Measurements from ENCODE around the gene ABCC4. TPM values are rescaled to one million over a fixed set of nuclear protein-coding genes. Genes with fewer than 3 reads are reported as not detected.

The ABCC4 gene
- total and polyA plus RNA-seq, 2 of the 13 experiments (the other 11 are each of a cell fraction or from before 2014, with no cell fraction given) = 4.2 to 11.3 TPM

- no peak for ATAC-seq
- H2AFZ ChIP-seq (ENCODE audit: low read length) = no peak overlapping the region
- no peaks in the 10 kb centered on the region for H3K27me3 ChIP-seq (ENCODE audit: control insufficient read depth in 1 of 2, insufficient read depth in 2 of 2, low read length in 2 of 2)
- BruUV-seq (replicated peaks) = no TSS peak
- H3K4me1 ChIP-seq (ENCODE audit: insufficient read depth, low read length) = peaks cover 8% of the 10 kb centered on the region
- intact Hi-C loops (cut with micrococcal nuclease; ENCODE audit: unreplicated experiment) (no loop called here), in situ Hi-C loops (cut with HindIII; ENCODE audit: extremely low pct_ligation_motif_present, low pct_unique_long_range_greater_than_20kb) (no loop called here)
- H3K9ac ChIP-seq (ENCODE audit: insufficient read depth, low read depth, low read length) = no peak overlapping the region
- FAIRE-seq = no peak
- no peaks in the 10 kb centered on the region for H3K36me3 ChIP-seq (replicated peaks in 1 of 2; ENCODE audit: control insufficient read depth in 1 of 2, insufficient read depth in 2 of 2, low read length in 2 of 2)
- H3K4me3 ChIP-seq (replicated peaks in 1 of 3; ENCODE audit: insufficient read depth in 1 of 3, low read depth in 2 of 3, low read length in 3 of 3) = no peak overlapping the region
- no peak for DNase-seq (ENCODE audit: low spot score)
- H3K27ac ChIP-seq (ENCODE audit: extremely low read length, insufficient read depth, low read length) = no peak overlapping the region
- H3K9me3 ChIP-seq (ENCODE audit: low read length) = no peaks in the 10 kb centered on the region
- CTCF ChIA-PET (ENCODE audit: low intra/inter-chr PET ratio, low total read pairs) = no interaction called here
- WGBS (ENCODE audit: low lambda C conversion rate) = 95% methylated on average over 2 of the region's 2 CpGs
- H3K79me2 ChIP-seq (ENCODE audit: insufficient read depth, low read length) = no peaks in the 10 kb centered on the region
- POLR2A ChIA-PET = no interaction called here
- TF ChIP-seq AFF4 (CRISPR knock-in tag; IDR thresholded peaks at IDR 0.05) = no peak
- no peak for TF ChIP-seq ZNF256 (CRISPR knock-in tag; conservative IDR thresholded peaks at IDR 0.05)
- TF ChIP-seq ZNF484 (CRISPR knock-in tag; IDR thresholded peaks at IDR 0.05; ENCODE audit: borderline replicate concordance, low read depth) = no peak
- no peak for TF ChIP-seq ZNF543 (CRISPR knock-in tag; IDR thresholded peaks at IDR 0.05)
- no peak for TF ChIP-seq HDAC6 (IDR thresholded peaks at IDR 0.05; ENCODE audit: low read depth, low read length)
- no peak overlapping the region for H3K4me2 ChIP-seq (ENCODE audit: low read depth, low read length)
- H4K20me1 ChIP-seq (ENCODE audit: insufficient read depth, low read length) = no peaks in the 10 kb centered on the region
These were observed 62.0 kb downstream of the ABCC4 start for GRCh38 chr13:95239283-95239682.

Measured in HepG2 (cell line).